IMR-90 (cell line): Measurements from ENCODE around the gene DUSP10. TPM values are rescaled to one million over a fixed set of nuclear protein-coding genes. Genes with fewer than 3 reads are reported as not detected.

ENCODE experiments used
- ATAC-seq: fragments of 200-7000 bp; cut with Tn5 transposase; 2 replicates; pipeline ENCODE4 v1.9.1; 2020; ENCODE audit warnings: low read depth, mild to moderate bottlenecking, moderate library complexity
- BruUV-seq: library from RNA; stranded (reverse); fragments of 400-500 nt; replicated peaks from 2 replicates; lab custom pipeline; 2021; lab: Mats Ljungman, UMichigan
- CTCF ChIA-PET: fragments of 300-600 bp; formaldehyde crosslinking; extraction: SDS; loops from one replicate; lab custom pipeline; 2021; ENCODE audit warnings: antibody characterized with exemption; lab: Yijun Ruan, JAX
- POLR2A ChIA-PET: fragments of 300-600 bp; sonication (Branson Sonifier 250); formaldehyde crosslinking; loops from one replicate; lab custom pipeline; 2022; ENCODE audit warnings: antibody characterized with exemption; ENCODE audit not compliant: unreplicated experiment; lab: Charles Lee
- DNase-seq: peaks from one replicate; pipeline ENCODE4 v3.0.0; 2013
- H2AFZ ChIP-seq: replicated peaks from 2 replicates; pipeline ENCODE3; 2013; ENCODE audit warnings: low read length, mild to moderate bottlenecking; ENCODE audit not compliant: poor library complexity
- H2AK5ac ChIP-seq: 2 replicates; pipeline ENCODE4 v1.6.1; 2013; ENCODE audit warnings: low read depth, low read length, inconsistent platforms
- H2AK9ac ChIP-seq: replicated peaks from 2 replicates; pipeline ENCODE3; 2013; ENCODE audit warnings: mild to moderate bottlenecking, low read depth, low read length, moderate library complexity; ENCODE audit not compliant: poor library complexity
- H2BK120ac ChIP-seq: 2 replicates; pipeline ENCODE4 v1.6.1; 2013; ENCODE audit warnings: low read depth, low read length, inconsistent platforms
- H2BK15ac ChIP-seq: 3 replicates; pipeline ENCODE4 v1.6.1; 2013; ENCODE audit warnings: low read depth, low read length, inconsistent platforms
- H2BK20ac ChIP-seq: 2 replicates; pipeline ENCODE4 v1.6.1; 2013; ENCODE audit warnings: low read depth, mild to moderate bottlenecking, inconsistent platforms, low read length, moderate library complexity
- H2BK5ac ChIP-seq: 2 replicates; pipeline ENCODE4 v1.6.1; 2013; ENCODE audit warnings: mild to moderate bottlenecking, low read depth, low read length, inconsistent platforms; ENCODE audit not compliant: poor library complexity, severe bottlenecking
- H3K14ac ChIP-seq: replicated peaks from 2 replicates; pipeline ENCODE4 v1.6.1; 2013; ENCODE audit warnings: low read depth, low read length, inconsistent platforms
- H3K18ac ChIP-seq: 2 replicates; pipeline ENCODE4 v1.6.1; 2013; ENCODE audit warnings: low read depth, low read length, control low read depth
- H3K23ac ChIP-seq: 2 replicates; pipeline ENCODE4 v1.6.1; 2013; ENCODE audit warnings: low read depth, low read length, inconsistent platforms
- H3K27ac ChIP-seq: 2 replicates; pipeline ENCODE4 v1.5.1; 2013; ENCODE audit warnings: mild to moderate bottlenecking, control low read depth, low read length; ENCODE audit not compliant: insufficient read depth
- H3K27me3 ChIP-seq: 2 replicates; pipeline ENCODE4 v1.6.1; 2013; ENCODE audit warnings: low read length; ENCODE audit not compliant: control insufficient read depth, insufficient read depth
- H3K36me3 ChIP-seq: 2 replicates; pipeline ENCODE4 v1.6.1; 2013; ENCODE audit warnings: low read length, mixed read lengths; ENCODE audit not compliant: control insufficient read depth, insufficient read depth
- H3K4ac ChIP-seq: 2 replicates; pipeline ENCODE4 v1.6.1; 2013; ENCODE audit warnings: low read depth, low read length, inconsistent platforms
- H3K4me1 ChIP-seq: 2 replicates; pipeline ENCODE4 v1.6.1; 2013; ENCODE audit warnings: low read length, mixed read lengths; ENCODE audit not compliant: control insufficient read depth, insufficient read depth
- H3K4me2 ChIP-seq: 2 replicates; pipeline ENCODE4 v1.6.1; 2013; ENCODE audit warnings: low read depth, mild to moderate bottlenecking, control low read depth, low read length, moderate library complexity
- H3K4me3 ChIP-seq: 2 replicates; pipeline ENCODE4 v1.5.1; 2013; ENCODE audit warnings: low read depth, mild to moderate bottlenecking, control low read depth, low read length, moderate library complexity; ENCODE audit not compliant: insufficient read depth
- H3K56ac ChIP-seq: 2 replicates; pipeline ENCODE4 v1.6.1; 2013; ENCODE audit warnings: low read length, inconsistent platforms; ENCODE audit not compliant: insufficient read depth; ENCODE audit errors: extremely low read depth
- H3K79me1 ChIP-seq, 2 experiments: 2 replicates each; pipeline ENCODE4 v1.6.1; 2013; ENCODE audit warnings: low read length in 2 of 2, inconsistent platforms in 1 of 2, low read depth in 1 of 2
- H3K9ac ChIP-seq: 2 replicates; pipeline ENCODE4 v1.6.1; 2013; ENCODE audit warnings: low read depth, low read length, control low read depth
- H3K9me1 ChIP-seq: 2 replicates; pipeline ENCODE4 v1.6.1; 2013; ENCODE audit warnings: low read length, inconsistent platforms; ENCODE audit not compliant: insufficient read depth
- H3K9me3 ChIP-seq: 2 replicates; pipeline ENCODE4 v1.6.1; 2013; ENCODE audit warnings: low read length; ENCODE audit not compliant: control insufficient read depth, insufficient read depth
- H4K20me1 ChIP-seq: 2 replicates; pipeline ENCODE4 v1.6.1; 2013; ENCODE audit warnings: low read length, inconsistent platforms; ENCODE audit not compliant: insufficient read depth
- H4K5ac ChIP-seq: 2 replicates; pipeline ENCODE4 v1.6.1; 2013; ENCODE audit warnings: mild to moderate bottlenecking, low read depth, low read length, control low read depth
- H4K8ac ChIP-seq, 2 experiments: 2 replicates each; pipeline ENCODE4 v1.6.1; 2013; ENCODE audit warnings: low read depth in 2 of 2, low read length in 2 of 2, control low read depth in 1 of 2, inconsistent platforms in 1 of 2
- H4K91ac ChIP-seq: 2 replicates; pipeline ENCODE4 v1.6.1; 2013; ENCODE audit warnings: low read depth, low read length, inconsistent platforms; ENCODE audit not compliant: insufficient read depth
- CEBPB ChIP-seq: IDR thresholded peaks from 2 replicates; pipeline ENCODE4 v1.6.1; 2012; ENCODE audit warnings: low read depth, low read length, improper control_type of control experiment
- CHD1 ChIP-seq: IDR thresholded peaks from 2 replicates; pipeline ENCODE4 v1.6.1; 2012; ENCODE audit warnings: low read depth, low read length, improper control_type of control experiment
- MAFK ChIP-seq: IDR thresholded peaks from 2 replicates; pipeline ENCODE4 v1.6.1; 2012; ENCODE audit warnings: low read depth, low read length, improper control_type of control experiment
- MAZ ChIP-seq: IDR thresholded peaks from 2 replicates; pipeline ENCODE4 v1.6.1; 2012; ENCODE audit warnings: low read depth, mild to moderate bottlenecking, low read length, improper control_type of control experiment, moderate library complexity, borderline replicate concordance
- MXI1 ChIP-seq: IDR thresholded peaks from 2 replicates; pipeline ENCODE4 v1.6.1; 2012; ENCODE audit warnings: low read depth, mild to moderate bottlenecking, low read length, moderate library complexity, borderline replicate concordance
- POLR2A ChIP-seq: IDR thresholded peaks from 2 replicates; pipeline ENCODE4 v1.6.1; 2012; ENCODE audit warnings: mild to moderate bottlenecking, low read depth, low read length
- RAD21 ChIP-seq: IDR thresholded peaks from 2 replicates; pipeline ENCODE4 v1.6.1; 2012; ENCODE audit warnings: low read length, improper control_type of control experiment
- RFX5 ChIP-seq: IDR thresholded peaks from 2 replicates; pipeline ENCODE4 v1.8.0; 2012; ENCODE audit warnings: low read depth, mild to moderate bottlenecking, low read length, moderate library complexity
- SMC3 ChIP-seq: fragments of 150-350 bp; IDR thresholded peaks from 2 replicates; pipeline ENCODE4 v1.6.1; 2016; ENCODE audit warnings: low read depth, mild to moderate bottlenecking, antibody characterized with exemption, low read length, moderate library complexity
- WGBS, 2 experiments: methylation state at CpG; one replicate each; pipeline versions ENCODE4 v1.1.5 to v1.1.7; 2013; ENCODE audit warnings: missing lambda C conversion rate in 2 of 2; ENCODE audit not compliant: insufficient read length in 1 of 2; ENCODE audit errors: extremely low coverage in 2 of 2; 5-methylcytosine and 5-hydroxymethylcytosine counted together
- dilution Hi-C: fragments of 300-500 bp; cut with HindIII; formaldehyde crosslinking; loops from one replicate; pipeline ENCODE4 v1.14.3; 2018; ENCODE audit warnings: low sequenced_read_pairs; ENCODE audit not compliant: unreplicated experiment
- in situ Hi-C: fragments of 300-500 bp; cut with MboI; formaldehyde crosslinking; loops from 3 replicates; pipeline ENCODE4 v1.14.3; 2019; ENCODE audit warnings: low sequenced_read_pairs, inconsistent platforms, mixed read lengths
- intact Hi-C: fragments of 100-400 bp; cut with micrococcal nuclease; formaldehyde crosslinking; loops from 2 replicates; pipeline ENCODE4 v1.10.0; 2022
- polyA plus RNA-seq, 3 experiments: library from polyadenylated mRNA; depleted of rRNA; stranded (reverse); fragments of >200 nt; gene quantifications; 2 replicates each; pipeline ENCODE4 v1.2.3, GENCODE V29; 2012; ENCODE audit warnings: low replicate concordance in 1 of 3
- total RNA-seq: library from RNA; depleted of rRNA; stranded (reverse); fragments of >200 nt; gene quantifications from 2 replicates; pipeline ENCODE4 v1.2.3, GENCODE V29; 2012
- TF ChIP-seq, protein P1 (sequence below): conservative IDR thresholded peaks from 2 replicates; pipeline ENCODE4 v1.5.1; 2012; ENCODE audit warnings: mild to moderate bottlenecking, low read depth, low read length, improper control_type of control experiment

The DUSP10 gene
- total and polyA plus RNA-seq, 2 of the 4 experiments (the other 2 are of a cell fraction), result 41.7 to 59.1 TPM

DNA sequence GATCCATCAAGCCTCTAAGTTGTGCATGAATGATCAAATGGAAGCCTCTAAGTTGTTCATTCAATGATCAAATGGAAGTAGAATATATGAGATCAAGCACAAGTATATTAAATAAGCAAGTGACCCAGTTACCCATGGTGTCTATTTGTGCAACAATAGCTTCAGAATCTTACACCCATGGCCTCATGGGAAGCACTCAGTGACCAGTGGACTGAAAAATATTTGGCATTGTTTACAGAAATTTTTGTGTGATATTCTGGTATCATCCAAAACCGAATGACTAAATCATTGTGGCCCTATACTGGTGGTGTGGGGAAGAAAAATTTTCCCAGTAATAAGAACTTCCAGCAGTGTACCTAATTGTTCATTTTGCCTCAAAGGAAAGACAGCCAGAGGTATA is 46.6 kb downstream of the DUSP10 start:
- Histone ChIP-seq H3K23ac (no peak overlapping the region), H2AK5ac (no peak overlapping the region), H3K36me3 (peaks cover 5% of the 10 kb centered on the region; the same call in 1 of the 2 replicates), H3K79me1 (peaks cover 0 to 11% of the 10 kb centered on the region in 2 experiments; a peak in 1 of 4 replicates), H4K8ac (no peak overlapping the region), H3K27me3 (no peaks in the 10 kb centered on the region), H3K9me1 (peaks cover 9% of the 10 kb centered on the region), H3K9ac (no peak overlapping the region), H4K20me1 (no peaks in the 10 kb centered on the region), H3K9me3 (peaks cover 3% of the 10 kb centered on the region), H2BK120ac (no peak overlapping the region), H3K18ac (peak overlapping the region; percentile 52; the same call in 1 of the 2 replicates), H3K27ac (no peak overlapping the region), H3K14ac (no peak overlapping the region), H2BK20ac (no peak overlapping the region), H4K5ac (no peak overlapping the region), H2BK15ac (no peak overlapping the region; the same call in 2 of the 3 replicates), H3K4me1 (peaks cover 13% of the 10 kb centered on the region), H2AK9ac (no peak overlapping the region), H4K91ac (no peak overlapping the region), H2AFZ (no peak overlapping the region), H2BK5ac (peak overlapping the region; percentile 44), H3K4me3 (no peak overlapping the region), H3K4ac (no peak overlapping the region), H3K4me2 (no peak overlapping the region), H3K56ac (no peak overlapping the region)
- dilution Hi-C loops (no loop called here), intact Hi-C loops (no loop called here), in situ Hi-C loops (no loop called here)
- DNase-seq (no peak), ATAC-seq (no peak)
- ChIA-PET CTCF (no interaction called here), POLR2A (no interaction called here)
- no TSS peak for BruUV-seq
- no CpG with 5 or more reads among the region's 1 CpG for WGBS, 2 experiments
- no peak for TF ChIP-seq CHD1
- TF ChIP-seq, protein P1, sequence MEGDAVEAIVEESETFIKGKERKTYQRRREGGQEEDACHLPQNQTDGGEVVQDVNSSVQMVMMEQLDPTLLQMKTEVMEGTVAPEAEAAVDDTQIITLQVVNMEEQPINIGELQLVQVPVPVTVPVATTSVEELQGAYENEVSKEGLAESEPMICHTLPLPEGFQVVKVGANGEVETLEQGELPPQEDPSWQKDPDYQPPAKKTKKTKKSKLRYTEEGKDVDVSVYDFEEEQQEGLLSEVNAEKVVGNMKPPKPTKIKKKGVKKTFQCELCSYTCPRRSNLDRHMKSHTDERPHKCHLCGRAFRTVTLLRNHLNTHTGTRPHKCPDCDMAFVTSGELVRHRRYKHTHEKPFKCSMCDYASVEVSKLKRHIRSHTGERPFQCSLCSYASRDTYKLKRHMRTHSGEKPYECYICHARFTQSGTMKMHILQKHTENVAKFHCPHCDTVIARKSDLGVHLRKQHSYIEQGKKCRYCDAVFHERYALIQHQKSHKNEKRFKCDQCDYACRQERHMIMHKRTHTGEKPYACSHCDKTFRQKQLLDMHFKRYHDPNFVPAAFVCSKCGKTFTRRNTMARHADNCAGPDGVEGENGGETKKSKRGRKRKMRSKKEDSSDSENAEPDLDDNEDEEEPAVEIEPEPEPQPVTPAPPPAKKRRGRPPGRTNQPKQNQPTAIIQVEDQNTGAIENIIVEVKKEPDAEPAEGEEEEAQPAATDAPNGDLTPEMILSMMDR, result no peak
- TF ChIP-seq POLR2A, result no peak
- TF ChIP-seq CEBPB, result no peak
- no peak for TF ChIP-seq RAD21
- no peak for TF ChIP-seq MAFK
- TF ChIP-seq SMC3, result no peak
- no peak for TF ChIP-seq MXI1
- no peak for TF ChIP-seq RFX5
- TF ChIP-seq MAZ, result no peak
